NCI-H446 (cell line): Measurements from ENCODE around the gene BABAM2.
A peak's percentile ranks its signal among the peaks of the same experiment; 100 is the strongest.

Experiments used
- DNase-seq, 2 experiments: peaks; one replicate each; lab custom pipeline; 2025; lab: John Stamatoyannopoulos, UW

Gene BABAM2

DNA sequence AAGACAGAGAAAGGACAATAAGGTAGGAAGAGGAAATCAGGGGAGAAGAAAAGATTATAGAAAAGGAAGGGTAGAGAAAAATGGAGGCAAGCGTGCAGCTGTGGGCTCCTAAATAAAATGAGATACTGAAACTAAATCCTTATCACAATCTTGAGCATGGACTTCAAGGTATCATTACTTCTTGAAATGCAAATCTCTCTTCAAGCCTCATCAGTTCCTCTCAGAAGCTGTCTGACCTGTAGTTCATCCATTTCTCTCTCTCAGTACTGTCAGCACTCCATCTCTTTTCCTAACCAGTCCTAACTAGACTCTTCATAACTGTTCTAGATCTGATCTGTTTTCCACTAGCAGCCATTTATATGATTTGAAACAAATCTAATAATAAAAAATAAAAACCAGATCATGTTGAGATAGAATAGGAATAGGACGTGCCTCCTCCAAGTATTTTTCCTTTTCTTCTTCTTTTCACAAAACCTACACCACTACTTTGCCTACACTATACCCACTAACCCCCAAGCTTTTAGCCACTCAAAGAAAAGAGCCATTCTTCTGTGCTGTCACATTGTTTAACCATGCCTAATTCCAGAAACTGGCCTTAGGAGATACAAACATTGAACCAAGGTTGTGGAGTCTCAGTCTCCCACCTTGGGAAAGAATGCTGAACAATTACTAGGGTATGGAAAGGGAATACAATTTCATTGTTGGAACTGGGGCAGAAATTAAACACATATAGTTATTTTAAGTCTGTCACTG is 21.1 kb downstream of the BABAM2 start:
- no peak for DNase-seq

- no peak for DNase-seq
These were observed 22.0 kb downstream of the BABAM2 start for GRCh38 chr2:27912512-27912911.

DNA sequence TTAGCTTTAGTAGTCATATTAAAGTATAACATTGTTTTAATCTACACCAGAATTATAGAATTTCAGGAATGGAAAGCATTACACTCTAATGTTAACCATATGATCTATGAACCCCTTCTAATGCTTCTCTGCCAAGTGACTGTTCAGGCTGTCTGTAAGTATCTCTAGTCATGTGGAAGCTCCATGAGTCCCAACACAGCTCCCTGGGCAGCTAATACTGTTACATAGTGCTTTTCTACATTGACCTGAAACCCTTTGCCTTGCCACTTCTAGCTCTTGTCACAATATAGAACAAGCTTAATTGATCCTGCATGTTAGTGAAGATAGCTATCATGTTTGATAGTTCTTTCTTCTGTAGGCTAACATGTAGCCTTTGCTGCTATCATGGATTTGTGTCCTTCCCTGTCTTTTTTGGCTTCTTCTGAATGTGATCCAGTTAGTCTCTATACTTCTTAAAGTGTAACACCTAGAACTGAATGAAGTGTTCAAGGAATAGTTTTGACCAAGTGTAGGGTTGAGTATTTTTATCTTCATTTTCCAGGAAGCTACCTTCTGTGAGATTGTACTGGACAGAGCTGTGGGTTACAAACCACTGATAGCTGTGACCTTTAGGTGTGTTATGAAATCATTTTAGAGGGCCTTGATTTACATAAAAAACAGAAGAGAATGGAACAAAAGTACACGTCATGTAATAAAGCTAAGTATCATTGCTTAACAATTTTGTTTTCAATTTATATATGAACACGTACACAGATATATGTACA is 23.7 kb downstream of the BABAM2 start:
- peak in 1 of 2 experiments; percentile 13 for DNase-seq

DNA sequence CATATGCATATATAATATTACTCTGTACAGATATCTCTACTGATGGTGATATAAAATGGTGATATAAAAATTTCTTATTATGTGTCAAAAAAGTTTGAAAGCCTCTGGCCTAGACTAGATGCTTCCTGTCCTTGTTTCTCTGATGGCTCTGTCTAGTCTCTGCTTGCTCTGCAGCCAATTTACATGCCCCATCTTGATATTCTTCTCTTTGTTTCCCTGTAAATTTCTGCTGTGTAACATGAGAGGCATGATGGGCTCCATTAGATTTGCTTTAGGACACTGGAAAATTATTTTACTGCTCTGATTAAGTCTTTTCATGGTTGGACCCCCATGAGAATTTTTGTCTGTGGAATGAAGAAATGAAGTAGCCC is 24.3 kb downstream of the BABAM2 start:
- no peak for DNase-seq

DNA sequence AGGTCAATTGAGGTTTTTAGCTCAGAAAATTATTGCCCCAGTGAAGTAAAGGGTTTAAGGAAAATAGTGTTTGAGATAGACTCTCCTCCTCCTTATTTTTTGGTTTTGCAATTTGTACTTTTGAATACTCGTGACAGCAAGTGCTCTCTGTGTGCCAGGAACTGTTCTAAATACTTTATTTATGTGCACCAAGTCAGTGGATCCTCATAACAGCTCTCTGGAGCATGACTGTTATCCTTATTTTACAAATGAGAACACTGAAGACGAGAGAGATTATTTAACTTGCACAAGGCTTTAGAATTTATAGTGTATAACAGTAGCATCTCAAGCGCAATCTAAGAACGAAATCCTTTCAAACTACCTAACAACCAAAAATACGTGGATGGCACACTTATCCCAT is 24.7 kb downstream of the BABAM2 start:
- no peak for DNase-seq

GRCh38 chr2:27915874-27916273 is 25.3 kb downstream of the BABAM2 start:
- peak in 1 of 2 experiments; percentile 4 for DNase-seq

DNA sequence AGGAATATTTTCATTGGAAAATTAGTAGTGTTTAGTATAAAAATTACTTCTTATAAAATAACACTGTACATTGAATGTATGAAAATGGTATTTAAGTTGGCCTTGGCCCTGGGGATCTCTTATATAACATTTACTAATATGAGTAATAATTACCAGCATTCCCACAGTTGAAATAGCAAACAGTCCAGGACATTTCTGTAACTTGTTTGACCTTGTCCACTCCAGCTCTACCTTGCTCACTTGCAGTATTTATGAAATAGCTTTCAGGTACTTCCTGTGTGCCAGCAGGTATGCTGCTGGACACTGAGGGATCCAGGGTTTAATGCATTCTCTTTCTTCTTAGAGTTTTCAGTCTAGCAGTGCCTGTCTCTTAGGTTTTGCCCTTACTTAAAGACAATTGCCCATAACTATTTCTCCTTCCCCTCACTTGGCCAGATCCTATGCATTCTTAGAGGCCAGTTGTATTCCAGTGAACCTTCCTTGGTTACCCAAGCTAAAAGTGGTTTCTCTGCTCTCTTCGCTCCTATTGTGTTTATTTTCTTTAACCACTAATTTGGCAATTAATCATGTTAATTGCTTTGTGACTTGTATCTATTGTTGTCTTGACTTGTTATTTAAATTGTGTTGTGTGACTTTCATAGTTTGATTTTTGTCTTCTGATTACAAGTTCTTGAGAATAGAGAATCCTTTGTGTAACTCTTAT is 25.9 kb downstream of the BABAM2 start:
- no peak for DNase-seq

GRCh38 chr2:27920148-27920885 is 29.8 kb downstream of the BABAM2 start:
- no peak for DNase-seq

GRCh38 chr2:27921424-27921823 is 30.9 kb downstream of the BABAM2 start:
- no peak for DNase-seq

DNA sequence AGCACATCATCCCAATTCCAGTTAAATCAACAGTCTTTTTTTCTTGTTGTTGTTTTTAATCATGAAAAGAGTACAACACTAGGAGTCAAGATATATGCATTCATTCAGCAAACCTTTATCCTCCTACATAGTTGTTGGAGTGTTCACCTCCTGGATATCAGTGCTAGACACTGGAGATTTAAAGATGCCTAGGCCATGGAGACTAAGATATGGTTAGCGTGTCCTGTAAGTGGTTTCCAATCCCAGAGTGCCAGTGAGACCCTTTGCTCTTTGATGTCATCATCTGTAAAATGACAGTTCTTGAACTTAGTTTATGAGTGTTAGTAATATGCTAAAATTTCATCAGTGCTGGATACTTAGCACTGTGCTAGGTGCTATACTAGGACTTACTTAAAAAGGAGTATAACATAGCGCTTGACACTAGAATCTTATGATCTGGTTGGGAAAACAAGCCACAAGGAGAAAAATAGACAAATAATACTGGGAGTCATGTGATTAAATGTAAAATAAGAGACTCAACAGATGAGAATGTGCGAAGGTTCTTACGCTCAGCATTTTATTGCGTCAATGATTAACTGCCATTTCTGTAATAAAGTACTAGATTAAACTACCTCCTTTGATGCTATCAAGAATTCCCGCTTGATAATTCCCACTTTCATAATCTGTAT is 31.5 kb downstream of the BABAM2 start:
- DNase-seq: no peak

- no peak for DNase-seq
These were observed 32.3 kb downstream of the BABAM2 start for GRCh38 chr2:27922842-27923241.

DNA sequence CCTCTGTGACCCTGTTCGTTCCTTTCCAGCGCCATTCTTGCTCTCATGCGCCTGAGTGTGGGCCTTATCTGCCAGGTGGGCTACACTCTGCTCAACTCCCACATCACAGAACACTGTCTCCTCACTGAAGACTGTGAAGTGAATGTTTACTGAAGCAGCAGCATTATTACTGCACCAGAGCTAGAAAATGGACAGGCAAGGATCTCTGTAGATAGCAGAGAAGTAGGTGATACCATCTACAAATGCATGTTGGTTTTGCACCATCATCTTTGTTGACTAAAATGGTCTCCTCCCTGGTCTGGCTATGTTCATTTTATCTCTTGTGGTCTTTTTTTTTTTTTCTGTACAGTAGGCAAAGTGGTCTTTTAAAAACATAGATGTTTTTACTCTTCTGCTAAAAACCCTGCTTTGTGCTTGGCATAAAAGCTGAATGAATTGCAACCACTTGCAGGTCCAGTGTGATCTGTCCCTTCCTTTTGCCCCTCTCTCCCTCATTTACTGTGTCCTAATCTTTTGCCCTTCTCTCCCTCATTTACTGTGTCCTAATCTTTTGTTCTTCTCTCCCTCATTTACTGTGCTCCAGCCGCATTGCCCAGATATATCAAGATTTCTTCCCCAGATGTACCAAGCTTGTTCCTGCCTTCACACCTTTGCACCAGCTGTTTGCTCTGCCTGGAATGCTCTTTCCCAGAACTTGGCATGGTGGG is 35.4 kb downstream of the BABAM2 start:
- DNase-seq: no peak

DNA sequence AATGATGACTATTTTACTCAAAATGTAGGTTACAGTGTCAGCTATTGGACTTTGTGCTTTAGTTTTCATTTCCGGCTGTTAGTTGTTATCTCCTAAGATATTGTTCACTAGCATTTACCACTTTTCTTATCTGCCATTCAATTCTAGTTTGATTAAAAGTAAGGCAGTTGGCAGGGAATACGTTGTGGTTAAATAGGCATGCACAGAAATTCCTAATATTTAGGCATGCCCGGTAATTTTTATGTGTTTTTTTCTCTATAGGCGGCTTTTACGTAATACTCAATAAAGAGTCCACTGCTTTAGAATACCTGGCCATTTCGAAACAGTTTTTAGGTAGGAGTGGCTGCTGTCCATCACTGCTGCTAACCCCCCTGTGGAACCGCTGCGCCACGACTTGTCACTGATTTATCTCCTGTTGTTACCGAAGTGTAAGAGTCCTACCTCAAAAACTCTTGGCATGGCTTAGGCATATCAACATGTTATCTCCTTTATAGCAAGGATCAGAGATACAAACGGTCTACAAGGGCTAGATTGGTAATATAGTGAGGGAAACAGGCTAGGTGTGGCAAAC is 39.5 kb downstream of the BABAM2 start:
- no peak for DNase-seq

GRCh38 chr2:27931361-27931950 is 40.9 kb downstream of the BABAM2 start:
- no peak for DNase-seq

DNA sequence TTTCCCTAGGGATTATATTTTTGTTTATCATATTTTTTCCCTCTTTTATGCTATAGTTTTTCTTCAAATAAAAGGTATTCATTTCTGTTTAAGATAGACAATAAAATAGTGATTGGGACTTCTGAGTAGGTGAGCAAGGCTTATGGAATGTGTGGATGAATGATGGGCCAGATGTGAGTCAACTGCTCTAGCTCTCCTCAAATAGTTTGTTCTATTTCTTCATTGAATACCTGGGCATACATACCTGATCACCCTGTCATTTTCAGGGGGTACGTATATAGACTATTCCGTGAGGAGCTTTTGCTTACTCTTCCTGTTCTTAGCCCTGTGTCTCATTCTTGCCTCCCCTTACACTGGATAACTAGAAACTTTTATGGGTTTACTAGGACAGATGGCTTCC is 41.9 kb downstream of the BABAM2 start:
- no peak for DNase-seq

DNA sequence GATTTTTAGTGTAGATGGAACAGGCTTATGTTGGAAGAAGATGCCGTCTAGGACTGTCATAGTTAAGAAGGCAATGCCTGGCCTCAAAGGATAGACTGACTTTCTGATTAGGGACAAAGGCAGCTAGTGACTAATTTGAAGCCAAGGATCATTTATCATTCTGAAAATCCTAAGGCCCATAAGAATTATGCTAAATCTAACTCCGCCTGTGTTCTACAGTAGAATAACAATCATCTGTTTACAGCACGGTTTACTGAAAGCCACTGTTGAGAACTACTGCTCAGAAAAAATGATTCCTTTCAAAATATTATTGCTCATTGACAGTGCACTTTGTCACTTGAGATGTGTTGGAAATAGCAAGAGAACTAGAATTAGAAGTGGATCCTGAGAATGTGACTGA is 44.5 kb downstream of the BABAM2 start:
- DNase-seq: no peak

- no peak for DNase-seq
These were observed 49.7 kb downstream of the BABAM2 start for GRCh38 chr2:27940090-27940671.

- no peak for DNase-seq
These were observed 50.5 kb downstream of the BABAM2 start for GRCh38 chr2:27940982-27941381.

- no peak for DNase-seq
These were observed 52.4 kb downstream of the BABAM2 start for GRCh38 chr2:27942612-27943547.
